ENCODE results near the gene SETBP1.

DNA sequence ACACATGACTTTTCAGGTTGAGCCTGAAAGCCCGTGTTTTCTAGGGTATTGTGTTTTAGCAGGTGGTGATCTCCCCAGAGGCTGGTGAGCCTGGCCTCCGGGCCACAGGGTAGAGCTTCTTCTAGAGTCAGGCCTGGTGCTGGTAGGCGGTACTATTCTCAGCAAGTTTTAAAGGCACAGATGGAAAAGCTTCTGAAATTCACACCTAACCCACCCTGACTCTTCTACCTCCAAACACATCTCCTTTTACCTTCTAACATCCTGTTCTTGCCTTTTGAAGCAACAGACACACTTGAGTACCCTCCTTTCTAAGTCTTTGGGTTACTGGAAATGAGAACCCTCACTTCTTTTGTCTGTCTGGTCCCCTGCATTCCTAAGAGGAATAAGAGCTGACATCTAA lies 191.1 kb downstream of the SETBP1 start:
- no peak for TF ChIP-seq POLR2A (IDR thresholded peaks at IDR 0.05; ENCODE audit: low read depth, low read length)
- no peak for TF ChIP-seq TAF1 (IDR thresholded peaks at IDR 0.05; ENCODE audit: borderline replicate concordance, low read depth, low read length)
- no peak for TF ChIP-seq POLR2AphosphoS5 (IDR thresholded peaks at IDR 0.05; ENCODE audit: low read depth, low read length)
